Liver (tissue), 3 donors: ENCODE measurements around the gene SRSF4.

Experiments
- CTCF ChIP-seq: fragments of 150-350 bp; IDR thresholded peaks from 2 replicates; pipeline ENCODE4 v1.5.1; 2017; ENCODE audit warnings: improper control_type of control experiment, low read depth, low read length; ENCODE audit not compliant: missing input control
- GABPA ChIP-seq, 2 donors: IDR thresholded peaks in 1 of 2; conservative IDR thresholded peaks in 1 of 2; 2 replicates each; pipeline ENCODE4 v1.6.1; 2016; ENCODE audit warnings: antibody characterized with exemption in 2 of 2, mild to moderate bottlenecking in 1 of 2, moderate library complexity in 1 of 2
- HNF4A ChIP-seq, 2 donors: conservative IDR thresholded peaks; 2 replicates each; pipeline ENCODE4 v1.6.1; 2016; ENCODE audit warnings: antibody characterized with exemption in 2 of 2, mild to moderate bottlenecking in 2 of 2
- JUND ChIP-seq, 2 donors: IDR thresholded peaks; 2 replicates each; pipeline ENCODE4 v1.6.1; 2016; ENCODE audit warnings: antibody characterized with exemption in 2 of 2
- MAX ChIP-seq: IDR thresholded peaks from 2 replicates; pipeline ENCODE4 v1.6.1; 2016; ENCODE audit warnings: antibody characterized with exemption
- NR2F2 ChIP-seq: IDR thresholded peaks from 2 replicates; pipeline ENCODE4 v1.6.1; 2016; ENCODE audit warnings: antibody characterized with exemption
- RAD21 ChIP-seq, 2 donors: IDR thresholded peaks; 2 replicates each; pipeline ENCODE4 v1.6.1; 2016; ENCODE audit warnings: antibody characterized with exemption in 2 of 2, mild to moderate bottlenecking in 2 of 2
- SP1 ChIP-seq: IDR thresholded peaks from 2 replicates; pipeline ENCODE4 v1.6.1; 2018; ENCODE audit warnings: antibody characterized with exemption, mild to moderate bottlenecking
- TAF1 ChIP-seq: conservative IDR thresholded peaks from 2 replicates; pipeline ENCODE4 v1.6.1; 2016; ENCODE audit warnings: antibody characterized with exemption, mild to moderate bottlenecking
- YY1 ChIP-seq: IDR thresholded peaks from 2 replicates; pipeline ENCODE4 v1.6.1; 2016; ENCODE audit warnings: antibody characterized with exemption, mild to moderate bottlenecking
- ZBTB33 ChIP-seq: IDR thresholded peaks from 2 replicates; pipeline ENCODE4 v1.6.1; 2016; ENCODE audit warnings: antibody characterized with exemption
- TF ChIP-seq, protein P1 (sequence below): IDR thresholded peaks from 2 replicates; pipeline ENCODE4 v1.6.1; 2016; ENCODE audit warnings: antibody characterized with exemption
- donor health status: healthy.
- donor health status: healthy.

DNA sequence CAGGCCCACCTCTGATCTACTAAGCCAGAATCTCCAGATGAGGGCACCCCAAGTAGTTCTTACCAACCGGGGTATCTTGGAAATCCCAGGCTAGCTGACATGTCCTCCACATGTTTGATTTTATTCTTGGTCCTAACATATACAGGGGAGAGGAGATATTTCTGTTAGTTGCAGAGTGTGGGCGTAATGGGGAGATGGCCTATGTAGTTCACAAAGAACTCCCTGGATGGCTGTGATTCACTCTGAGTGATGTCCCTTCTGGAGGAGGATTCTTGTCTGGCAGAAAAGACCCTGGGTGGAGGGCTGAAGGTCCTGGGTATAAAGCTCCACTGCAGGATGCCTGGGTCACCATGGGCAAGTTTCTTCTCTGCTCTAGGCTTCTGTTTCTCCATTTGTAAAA, 35.9 kb upstream of the SRSF4 start:
- TF ChIP-seq ZBTB33: no peak
- no peak for TF ChIP-seq TAF1
- TF ChIP-seq, protein P1, sequence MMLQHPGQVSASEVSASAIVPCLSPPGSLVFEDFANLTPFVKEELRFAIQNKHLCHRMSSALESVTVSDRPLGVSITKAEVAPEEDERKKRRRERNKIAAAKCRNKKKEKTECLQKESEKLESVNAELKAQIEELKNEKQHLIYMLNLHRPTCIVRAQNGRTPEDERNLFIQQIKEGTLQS: no peak
- TF ChIP-seq CTCF: no peak
- TF ChIP-seq YY1: no peak
- TF ChIP-seq JUND (IDR thresholded peaks at IDR 0.05): no peak
- no peak for TF ChIP-seq MAX
- no peak for TF ChIP-seq HNF4A (conservative IDR thresholded peaks at IDR 0.05)
- TF ChIP-seq SP1: no peak
- no peak for TF ChIP-seq GABPA (IDR thresholded peaks at IDR 0.05 in 1 of 2, conservative IDR thresholded peaks at IDR 0.05 in 1 of 2)
- TF ChIP-seq RAD21 (IDR thresholded peaks at IDR 0.05): no peak
- TF ChIP-seq NR2F2: no peak
